Panc1 (cell line): ENCODE data around the gene FAM186B. TPM values are rescaled to one million over a fixed set of nuclear protein-coding genes. Genes with fewer than 3 reads are reported as not detected.

Experiments
- ATAC-seq: fragments of 200-7000 bp; cut with Tn5 transposase; 2 replicates; pipeline ENCODE4 v1.9.1; 2020; ENCODE audit warnings: mild to moderate bottlenecking, moderate library complexity
- BruUV-seq: library from RNA; stranded (reverse); fragments of 400-500 nt; replicated peaks from 2 replicates; lab custom pipeline; 2021; lab: Mats Ljungman, UMichigan
- CTCF ChIA-PET: fragments of 300-600 bp; sonication (Branson Sonifier 250); formaldehyde crosslinking; loops from one replicate; lab custom pipeline; 2022; ENCODE audit warnings: antibody characterized with exemption; lab: Charles Lee
- POLR2A ChIA-PET: fragments of 300-600 bp; sonication (Branson Sonifier 250); formaldehyde crosslinking; loops from one replicate; lab custom pipeline; 2022; ENCODE audit warnings: antibody characterized with exemption; lab: Charles Lee
- DNase-seq: peaks from one replicate; pipeline ENCODE4 v3.0.0-alpha.2; 2010; ENCODE audit warnings: low read depth, low spot score
- H3K27ac ChIP-seq: 2 replicates; pipeline ENCODE4 v1.5.1; 2011; ENCODE audit warnings: mild to moderate bottlenecking, low read length, inconsistent platforms
- H3K27me3 ChIP-seq: fragments of 200-500 bp; sonication (Bioruptor generic); 2 replicates; pipeline ENCODE4 v1.6.0; 2014; ENCODE audit warnings: low read length, inconsistent platforms; ENCODE audit not compliant: control insufficient read depth, insufficient read depth
- H3K36me3 ChIP-seq: fragments of 200-500 bp; sonication (Bioruptor generic); 2 replicates; pipeline ENCODE4 v1.5.1; 2014; ENCODE audit warnings: inconsistent platforms, mild to moderate bottlenecking, low read length, moderate library complexity; ENCODE audit not compliant: control insufficient read depth, insufficient read depth
- H3K4me1 ChIP-seq: 2 replicates; pipeline ENCODE4 v1.5.1; 2011; ENCODE audit warnings: inconsistent platforms, mild to moderate bottlenecking, low read length, moderate library complexity; ENCODE audit not compliant: control insufficient read depth, insufficient read depth
- H3K4me3 ChIP-seq, 2 experiments: 2 replicates each; pipeline ENCODE4 v1.5.1; 2011 to 2012; ENCODE audit warnings: low read depth in 2 of 2, low read length in 2 of 2, mild to moderate bottlenecking in 2 of 2, inconsistent platforms in 1 of 2, moderate library complexity in 1 of 2
- H3K9me3 ChIP-seq: fragments of 200-500 bp; sonication (Bioruptor generic); 2 replicates; pipeline ENCODE4 v1.5.1; 2014; ENCODE audit warnings: low read depth, mild to moderate bottlenecking, inconsistent platforms, low read length, moderate library complexity; ENCODE audit not compliant: control insufficient read depth, insufficient read depth
- POLR2AphosphoS5 ChIP-seq: IDR thresholded peaks from 2 replicates; pipeline ENCODE4 v1.6.1; 2012; ENCODE audit warnings: mild to moderate bottlenecking, low read depth, low read length, moderate library complexity
- SIN3A ChIP-seq: IDR thresholded peaks from 2 replicates; pipeline ENCODE4 v1.6.1; 2012; ENCODE audit warnings: low read depth, mild to moderate bottlenecking, low read length, moderate library complexity, borderline replicate concordance; ENCODE audit not compliant: insufficient read depth
- TCF7L2 ChIP-seq: IDR thresholded peaks from 2 replicates; pipeline ENCODE4 v1.6.1; 2011; ENCODE audit warnings: mild to moderate bottlenecking, low read depth, low read length, inconsistent platforms
- in situ Hi-C: cut with HindIII; loops from 2 replicates; pipeline ENCODE4 v1.10.0; 2016; ENCODE audit warnings: low sequenced_read_pairs, low pct_unique_long_range_greater_than_20kb
- intact Hi-C: fragments of 100-400 bp; cut with micrococcal nuclease; formaldehyde crosslinking; loops from one replicate; pipeline ENCODE4 v1.10.0; 2022; ENCODE audit not compliant: unreplicated experiment
- total RNA-seq: library from RNA; stranded (reverse); gene quantifications from one replicate; pipeline ENCODE4 v1.2.1, GENCODE V29; 2021; ENCODE audit not compliant: unreplicated experiment
- TF ChIP-seq, protein P1 (sequence below): fragments of 450-650 bp; IDR thresholded peaks from 2 replicates; pipeline ENCODE4 v1.5.1; 2017; ENCODE audit warnings: mild to moderate bottlenecking
- TF ChIP-seq, protein P2 (sequence below), 2 experiments: IDR thresholded peaks; 2 replicates each; pipeline ENCODE4 v1.6.1; 2011 to 2012; ENCODE audit warnings: low read depth in 2 of 2, control low read depth in 1 of 2, low read length in 1 of 2, mild to moderate bottlenecking in 1 of 2, moderate library complexity in 1 of 2; ENCODE audit not compliant: insufficient read depth in 1 of 2

Gene FAM186B
- total RNA-seq, 1 experiment from 2014 or later, result 0.13 TPM

GRCh38 chr12:49550693-49551252, 54.7 kb downstream of the FAM186B start:
- intact Hi-C loops (no loop called here), in situ Hi-C loops (no loop called here)
- no peaks in the 10 kb centered on the region for H3K9me3 ChIP-seq
- ChIA-PET CTCF (interaction anchor here (2.0 kb wide), 1 partner anchor 192 kb away, joined by 7 read pairs; no protein-coding TSS in a partner anchor), POLR2A (no interaction called here)
- no TSS peak for BruUV-seq
- no peak for TF ChIP-seq SIN3A
- TF ChIP-seq, protein P1, sequence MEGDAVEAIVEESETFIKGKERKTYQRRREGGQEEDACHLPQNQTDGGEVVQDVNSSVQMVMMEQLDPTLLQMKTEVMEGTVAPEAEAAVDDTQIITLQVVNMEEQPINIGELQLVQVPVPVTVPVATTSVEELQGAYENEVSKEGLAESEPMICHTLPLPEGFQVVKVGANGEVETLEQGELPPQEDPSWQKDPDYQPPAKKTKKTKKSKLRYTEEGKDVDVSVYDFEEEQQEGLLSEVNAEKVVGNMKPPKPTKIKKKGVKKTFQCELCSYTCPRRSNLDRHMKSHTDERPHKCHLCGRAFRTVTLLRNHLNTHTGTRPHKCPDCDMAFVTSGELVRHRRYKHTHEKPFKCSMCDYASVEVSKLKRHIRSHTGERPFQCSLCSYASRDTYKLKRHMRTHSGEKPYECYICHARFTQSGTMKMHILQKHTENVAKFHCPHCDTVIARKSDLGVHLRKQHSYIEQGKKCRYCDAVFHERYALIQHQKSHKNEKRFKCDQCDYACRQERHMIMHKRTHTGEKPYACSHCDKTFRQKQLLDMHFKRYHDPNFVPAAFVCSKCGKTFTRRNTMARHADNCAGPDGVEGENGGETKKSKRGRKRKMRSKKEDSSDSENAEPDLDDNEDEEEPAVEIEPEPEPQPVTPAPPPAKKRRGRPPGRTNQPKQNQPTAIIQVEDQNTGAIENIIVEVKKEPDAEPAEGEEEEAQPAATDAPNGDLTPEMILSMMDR, result no peak
- H3K4me1 ChIP-seq, result no peaks in the 10 kb centered on the region
- H3K27me3 ChIP-seq, result no peaks in the 10 kb centered on the region
- DNase-seq (no peak), ATAC-seq (no peak)
- H3K4me3 ChIP-seq, result no peak overlapping the region
- H3K27ac ChIP-seq, result no peak overlapping the region
- H3K36me3 ChIP-seq, result no peaks in the 10 kb centered on the region

- DNase-seq (no peak), ATAC-seq (no peak)
- Histone ChIP-seq H3K9me3 (no peaks in the 10 kb centered on the region), H3K27ac (no peak overlapping the region), H3K4me1 (no peaks in the 10 kb centered on the region), H3K27me3 (no peaks in the 10 kb centered on the region), H3K4me3 (no peak overlapping the region), H3K36me3 (no peaks in the 10 kb centered on the region)
- intact Hi-C loops, result no loop called here
- BruUV-seq, result no TSS peak
- in situ Hi-C loops, result no loop called here
- ChIA-PET CTCF (interaction anchor here (0.6 to 2.0 kb wide), 2 partner anchors 30 to 191 kb away, joined by 4 to 7 read pairs; no protein-coding TSS in a partner anchor), POLR2A (no interaction called here)
- TF ChIP-seq POLR2AphosphoS5 (no peak), TCF7L2 (no peak), SIN3A (no peak)
- TF ChIP-seq, protein P1, result no peak
- TF ChIP-seq, protein P2, sequence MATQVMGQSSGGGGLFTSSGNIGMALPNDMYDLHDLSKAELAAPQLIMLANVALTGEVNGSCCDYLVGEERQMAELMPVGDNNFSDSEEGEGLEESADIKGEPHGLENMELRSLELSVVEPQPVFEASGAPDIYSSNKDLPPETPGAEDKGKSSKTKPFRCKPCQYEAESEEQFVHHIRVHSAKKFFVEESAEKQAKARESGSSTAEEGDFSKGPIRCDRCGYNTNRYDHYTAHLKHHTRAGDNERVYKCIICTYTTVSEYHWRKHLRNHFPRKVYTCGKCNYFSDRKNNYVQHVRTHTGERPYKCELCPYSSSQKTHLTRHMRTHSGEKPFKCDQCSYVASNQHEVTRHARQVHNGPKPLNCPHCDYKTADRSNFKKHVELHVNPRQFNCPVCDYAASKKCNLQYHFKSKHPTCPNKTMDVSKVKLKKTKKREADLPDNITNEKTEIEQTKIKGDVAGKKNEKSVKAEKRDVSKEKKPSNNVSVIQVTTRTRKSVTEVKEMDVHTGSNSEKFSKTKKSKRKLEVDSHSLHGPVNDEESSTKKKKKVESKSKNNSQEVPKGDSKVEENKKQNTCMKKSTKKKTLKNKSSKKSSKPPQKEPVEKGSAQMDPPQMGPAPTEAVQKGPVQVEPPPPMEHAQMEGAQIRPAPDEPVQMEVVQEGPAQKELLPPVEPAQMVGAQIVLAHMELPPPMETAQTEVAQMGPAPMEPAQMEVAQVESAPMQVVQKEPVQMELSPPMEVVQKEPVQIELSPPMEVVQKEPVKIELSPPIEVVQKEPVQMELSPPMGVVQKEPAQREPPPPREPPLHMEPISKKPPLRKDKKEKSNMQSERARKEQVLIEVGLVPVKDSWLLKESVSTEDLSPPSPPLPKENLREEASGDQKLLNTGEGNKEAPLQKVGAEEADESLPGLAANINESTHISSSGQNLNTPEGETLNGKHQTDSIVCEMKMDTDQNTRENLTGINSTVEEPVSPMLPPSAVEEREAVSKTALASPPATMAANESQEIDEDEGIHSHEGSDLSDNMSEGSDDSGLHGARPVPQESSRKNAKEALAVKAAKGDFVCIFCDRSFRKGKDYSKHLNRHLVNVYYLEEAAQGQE (IDR thresholded peaks at IDR 0.05; ENCODE audit: insufficient read depth in 1 of 2, low read depth in 2 of 2, low read length in 1 of 2), result no peak
Measured at GRCh38 chr12:49549735-49550692, 55.4 kb downstream of the FAM186B start.
